GM12878 (cell line): Measurements from ENCODE around the gene PRR29. TPM values are rescaled to one million over a fixed set of nuclear protein-coding genes. Genes with fewer than 3 reads are reported as not detected.

ENCODE experiments used
- ATAC-seq: fragments of 200-7000 bp; cut with Tn5 transposase; 3 replicates; pipeline ENCODE4 v1.9.1; 2020; ENCODE audit warnings: mild to moderate bottlenecking, moderate library complexity
- BruUV-seq: library from RNA; stranded (reverse); fragments of 400-500 nt; replicated peaks from 2 replicates; lab custom pipeline; 2021; lab: Mats Ljungman, UMichigan
- CTCF ChIA-PET: fragments of 300-600 bp; sonication (Branson Sonifier 250); formaldehyde crosslinking; extraction: SDS; loops from one replicate; lab custom pipeline; 2021; ENCODE audit warnings: inconsistent platforms; lab: Yijun Ruan, JAX
- POLR2A ChIA-PET: fragments of 350-600 bp; formaldehyde crosslinking; extraction: SDS; loops from one replicate; lab custom pipeline; 2021; ENCODE audit warnings: inconsistent platforms; lab: Charles Lee
- RAD21 ChIA-PET: fragments of 300-600 bp; sonication (Branson Sonifier 250); formaldehyde crosslinking; loops from one replicate; lab custom pipeline; 2023; ENCODE audit warnings: antibody characterized with exemption; ENCODE audit not compliant: unreplicated experiment; lab: Charles Lee
- SMC1A ChIA-PET: fragments of 300-600 bp; sonication (Branson Sonifier 250); formaldehyde crosslinking; loops from one replicate; lab custom pipeline; 2023; ENCODE audit not compliant: unreplicated experiment, uncharacterized antibody; lab: Charles Lee
- DNase-seq: peaks from one replicate; pipeline ENCODE4 v3.0.0-alpha.2; 2011; ENCODE audit warnings: low read depth, low spot score
- FAIRE-seq: peaks from 3 replicates; lab custom pipeline; 2011; peaks lifted over from hg19 to GRCh38; lab: Jason Lieb, UNC
- H2AFZ ChIP-seq: 2 replicates; pipeline ENCODE4 v1.6.0; 2011; ENCODE audit warnings: low read depth, low read length, control low read depth; ENCODE audit not compliant: control insufficient read depth
- H3K27ac ChIP-seq: 2 replicates; pipeline ENCODE4 v1.5.1; 2011; ENCODE audit warnings: control low read depth; ENCODE audit not compliant: control insufficient read depth, insufficient read depth
- H3K27me3 ChIP-seq, 2 experiments: replicated peaks in 1 of 2; 2 replicates each; pipeline versions ENCODE4 v1.6.0 to v1.6.1; 2011; ENCODE audit warnings: low read length in 1 of 2; ENCODE audit not compliant: control insufficient read depth in 2 of 2, insufficient read depth in 2 of 2
- H3K36me3 ChIP-seq, 2 experiments: 2 replicates each; pipeline ENCODE4 v1.5.1; 2011; ENCODE audit warnings: low read length in 1 of 2; ENCODE audit not compliant: control insufficient read depth in 2 of 2, insufficient read depth in 2 of 2
- H3K4me1 ChIP-seq: 2 replicates; pipeline ENCODE4 v1.6.1; 2011; ENCODE audit warnings: mild to moderate bottlenecking, low read length, moderate library complexity, mixed read lengths; ENCODE audit not compliant: control insufficient read depth, insufficient read depth
- H3K4me2 ChIP-seq: 2 replicates; pipeline ENCODE4 v1.6.0; 2011; ENCODE audit warnings: control low read depth; ENCODE audit not compliant: control insufficient read depth, insufficient read depth
- H3K4me3 ChIP-seq: fragments of 200-600 bp; sonication (generic); 2 replicates; pipeline ENCODE4 v1.5.1; 2016
- H3K79me2 ChIP-seq: 2 replicates; pipeline ENCODE4 v1.6.0; 2011; ENCODE audit warnings: low read length; ENCODE audit not compliant: control insufficient read depth, insufficient read depth
- H3K9ac ChIP-seq: 2 replicates; pipeline ENCODE4 v1.8.0; 2011; ENCODE audit warnings: low read length, control low read depth, mixed read lengths; ENCODE audit not compliant: control insufficient read depth, insufficient read depth
- H3K9me3 ChIP-seq: replicated peaks from 3 replicates; pipeline ENCODE4 v1.5.1; 2011; ENCODE audit warnings: mild to moderate bottlenecking, low read length; ENCODE audit not compliant: control insufficient read depth, insufficient read depth
- H4K20me1 ChIP-seq: 2 replicates; pipeline ENCODE4 v1.6.0; 2011; ENCODE audit not compliant: control insufficient read depth, insufficient read depth
- BMI1 ChIP-seq: fragments of 450-650 bp; IDR thresholded peaks from 2 replicates; pipeline ENCODE4 v1.6.1; 2016; ENCODE audit warnings: mild to moderate bottlenecking, moderate library complexity, borderline replicate concordance
- CEBPB ChIP-seq, 2 experiments: fragments of 150-350 bp in 1 of 2; IDR thresholded peaks; 2 replicates each; pipeline ENCODE4 v1.6.1; 2012 to 2014; ENCODE audit warnings: low read depth in 2 of 2, low read length in 2 of 2, borderline replicate concordance in 1 of 2, inconsistent platforms in 1 of 2
- CHD4 ChIP-seq: fragments of 200-600 bp; sonication (generic); IDR thresholded peaks from 2 replicates; pipeline ENCODE4 v1.6.1; 2016; ENCODE audit warnings: mild to moderate bottlenecking
- E4F1 ChIP-seq: fragments of 450-650 bp; IDR thresholded peaks from 2 replicates; pipeline ENCODE4 v1.6.1; 2018; ENCODE audit warnings: borderline replicate concordance, mild to moderate bottlenecking; ENCODE audit not compliant: partially characterized antibody
- EP300 ChIP-seq, 2 experiments: fragments of 150-350 bp in 1 of 2; IDR thresholded peaks; 2 replicates each; pipeline ENCODE4 v1.6.1; 2011 to 2012; ENCODE audit warnings: low read depth in 2 of 2, low read length in 2 of 2, borderline replicate concordance in 1 of 2, improper control_type of control experiment in 1 of 2, inconsistent platforms in 1 of 2; ENCODE audit not compliant: control insufficient read depth in 1 of 2
- KAT2A ChIP-seq: conservative IDR thresholded peaks from 2 replicates; pipeline ENCODE4 v1.6.1; 2011; ENCODE audit warnings: low read depth, low read length; ENCODE audit not compliant: control insufficient read depth
- MTA2 ChIP-seq: fragments of 450-650 bp; IDR thresholded peaks from 2 replicates; pipeline ENCODE4 v1.6.1; 2016; ENCODE audit warnings: low read depth, mild to moderate bottlenecking, moderate library complexity
- MXI1 ChIP-seq: fragments of 150-350 bp; IDR thresholded peaks from 2 replicates; pipeline ENCODE4 v1.6.1; 2011; ENCODE audit warnings: low read depth, mild to moderate bottlenecking, inconsistent platforms, low read length, improper control_type of control experiment
- REST ChIP-seq: IDR thresholded peaks from 2 replicates; pipeline ENCODE4 v1.6.1; 2012; ENCODE audit warnings: mild to moderate bottlenecking, low read depth, low read length
- SIX5 ChIP-seq: IDR thresholded peaks from 2 replicates; pipeline ENCODE4 v1.6.1; 2011; ENCODE audit warnings: mild to moderate bottlenecking, low read depth, low read length, moderate library complexity; ENCODE audit not compliant: severe bottlenecking
- SMARCA5 ChIP-seq: fragments of 450-650 bp; IDR thresholded peaks from 2 replicates; pipeline ENCODE4 v1.6.1; 2017; ENCODE audit warnings: mild to moderate bottlenecking
- SRF ChIP-seq, 2 experiments: IDR thresholded peaks; 2 replicates each; pipeline ENCODE4 v1.6.1; 2011; ENCODE audit warnings: low read depth in 2 of 2, low read length in 2 of 2, mild to moderate bottlenecking in 1 of 2, moderate library complexity in 1 of 2
- TCF12 ChIP-seq: IDR thresholded peaks from 2 replicates; pipeline ENCODE4 v1.6.1; 2011; ENCODE audit warnings: low read depth, mild to moderate bottlenecking, low read length
- ZBTB33 ChIP-seq: fragments of 450-650 bp; IDR thresholded peaks from 2 replicates; pipeline ENCODE4 v1.6.1; 2017; ENCODE audit warnings: mild to moderate bottlenecking
- ZNF207 ChIP-seq: fragments of 450-650 bp; IDR thresholded peaks from 2 replicates; pipeline ENCODE4 v1.6.1; 2014; ENCODE audit warnings: antibody characterized with exemption, mild to moderate bottlenecking, borderline replicate concordance
- WGBS: methylation state at CpG from one replicate; pipeline ENCODE4 v1.1.6; 2016; ENCODE audit warnings: low lambda C conversion rate; ENCODE audit not compliant: insufficient replicate concordance, insufficient coverage; ENCODE audit errors: missing lambda C conversion rate; 5-methylcytosine and 5-hydroxymethylcytosine counted together
- in situ Hi-C: fragments of 300-500 bp; cut with MboI; formaldehyde crosslinking; loops from 9 replicates; pipeline ENCODE4 v1.14.3; 2018; ENCODE audit warnings: mixed read lengths
- intact Hi-C: fragments of 100-400 bp; cut with micrococcal nuclease; formaldehyde crosslinking; loops from one replicate; pipeline ENCODE4 v1.14.2; 2022; ENCODE audit not compliant: unreplicated experiment
- polyA plus RNA-seq, 11 experiments: library from polyadenylated mRNA; depleted of rRNA in 4 of 11; unstranded in 6 of 11; stranded (reverse) in 5 of 11; fragments of >200 nt; fragmentation: Nextera tagmentation in 4 of 11; fragmentation: Illumina TruSeq in 1 of 11; extraction: Ambion mirVana in 4 of 11; extraction: Trizol in 1 of 11; gene quantifications; 1 replicate in 1 of 11; 2 replicates in 10 of 11; pipeline versions ENCODE4 v1.2.1 to v1.2.3, GENCODE V29; 2011 to 2016; ENCODE audit warnings: inconsistent platforms in 2 of 11, missing spikeins in 2 of 11, low read depth in 1 of 11
- total RNA-seq, 4 experiments: library from RNA; depleted of rRNA in 3 of 4; stranded (reverse); fragments of >200 nt in 3 of 4; fragmentation: Illumina TruSeq in 1 of 4; extraction: Trizol in 1 of 4; gene quantifications; 2 replicates each; pipeline versions ENCODE4 v1.2.1 to v1.2.3, GENCODE V29; 2013 to 2021

PRR29 gene
- total and polyA plus RNA-seq, 10 of the 15 experiments (the other 5 are each of a cell fraction or from before 2014, with no cell fraction given) = 0.01 to 2.4 (median 0.18) TPM; not detected in 3

GRCh38 chr17:64037180-64037579, 39.0 kb downstream of the PRR29 start (continued):
- TF ChIP-seq E4F1 = no peak
- TF ChIP-seq REST = no peak

GRCh38 chr17:64037802-64038201, 39.7 kb downstream of the PRR29 start:
- Histone ChIP-seq H3K79me2 (no peaks in the 10 kb centered on the region), H3K27ac (no peak overlapping the region), H3K4me1 (no peaks in the 10 kb centered on the region), H3K27me3 (no peaks in the 10 kb centered on the region), H3K4me2 (no peak overlapping the region), H3K9ac (no peak overlapping the region), H3K4me3 (no peak overlapping the region), H3K36me3 (no peaks in the 10 kb centered on the region; a peak in 2 of 4 replicates), H2AFZ (no peak overlapping the region), H3K9me3 (no peaks in the 10 kb centered on the region), H4K20me1 (no peaks in the 10 kb centered on the region)
- ChIA-PET POLR2A (no interaction called here), CTCF (interaction anchor here (1.2 to 2.2 kb wide), 3 partner anchors 10 to 96 kb away, joined by 4 to 15 read pairs (median 10); no protein-coding TSS in a partner anchor), RAD21 (no interaction called here), SMC1A (interaction anchor here (0.9 to 1.6 kb wide), 2 partner anchors 9 to 96 kb away, joined by 4 to 5 read pairs; no protein-coding TSS in a partner anchor)
- DNase-seq (no peak), FAIRE-seq (no peak), ATAC-seq (no peak)
- no TSS peak for BruUV-seq
- intact Hi-C loops = no loop called here
- 93% methylated on average over 5 of the region's 5 CpGs for WGBS
- in situ Hi-C loops = loop anchor here (25.0 kb wide), 1 partner anchor 249 kb away; no protein-coding TSS in a partner anchor
- TF ChIP-seq SIX5 (no peak), MTA2 (no peak), CEBPB (IDR thresholded peaks at IDR 0.05; ENCODE audit: borderline replicate concordance in 1 of 2, low read depth in 2 of 2, low read length in 2 of 2) (no peak), CHD4 (no peak), EP300 (IDR thresholded peaks at IDR 0.05; ENCODE audit: borderline replicate concordance in 1 of 2, control insufficient read depth in 1 of 2, low read depth in 2 of 2, low read length in 2 of 2) (no peak), SRF (IDR thresholded peaks at IDR 0.05; ENCODE audit: low read depth in 2 of 2, low read length in 2 of 2) (no peak), SMARCA5 (no peak), TCF12 (no peak), KAT2A (no peak), ZNF207 (no peak), ZBTB33 (no peak), BMI1 (no peak), MXI1 (no peak)
